BLaER1 (cell line): ENCODE results near the gene IL9.

Experiments
- H3K27ac ChIP-seq: shearing (Covaris generic); formaldehyde crosslinking; 2 replicates; pipeline ENCODE4 v1.8.1; 2022
- H3K27me3 ChIP-seq: shearing (Covaris generic); formaldehyde crosslinking; 2 replicates; pipeline ENCODE4 v1.8.1; 2022
- H3K36me3 ChIP-seq: shearing (Covaris generic); formaldehyde crosslinking; 2 replicates; pipeline ENCODE4 v1.8.1; 2022
- H3K4me1 ChIP-seq: shearing (Covaris generic); formaldehyde crosslinking; 2 replicates; pipeline ENCODE4 v1.8.1; 2022
- H3K4me2 ChIP-seq: shearing (Covaris generic); formaldehyde crosslinking; 2 replicates; pipeline ENCODE4 v1.8.1; 2022
- H3K4me3 ChIP-seq: shearing (Covaris generic); formaldehyde crosslinking; 2 replicates; pipeline ENCODE4 v1.8.1; 2022
- H3K9ac ChIP-seq: shearing (Covaris generic); formaldehyde crosslinking; 2 replicates; pipeline ENCODE4 v1.8.1; 2022
- H3K9me3 ChIP-seq: shearing (Covaris generic); formaldehyde crosslinking; 2 replicates; pipeline ENCODE4 v1.8.1; 2022
- H4K20me1 ChIP-seq: shearing (Covaris generic); formaldehyde crosslinking; 2 replicates; pipeline ENCODE4 v1.8.1; 2022
- Cebpa-rat ChIP-seq: shearing (Covaris generic); IDR thresholded peaks from 2 replicates; pipeline ENCODE4 v1.8.1; 2022

The IL9 gene

DNA sequence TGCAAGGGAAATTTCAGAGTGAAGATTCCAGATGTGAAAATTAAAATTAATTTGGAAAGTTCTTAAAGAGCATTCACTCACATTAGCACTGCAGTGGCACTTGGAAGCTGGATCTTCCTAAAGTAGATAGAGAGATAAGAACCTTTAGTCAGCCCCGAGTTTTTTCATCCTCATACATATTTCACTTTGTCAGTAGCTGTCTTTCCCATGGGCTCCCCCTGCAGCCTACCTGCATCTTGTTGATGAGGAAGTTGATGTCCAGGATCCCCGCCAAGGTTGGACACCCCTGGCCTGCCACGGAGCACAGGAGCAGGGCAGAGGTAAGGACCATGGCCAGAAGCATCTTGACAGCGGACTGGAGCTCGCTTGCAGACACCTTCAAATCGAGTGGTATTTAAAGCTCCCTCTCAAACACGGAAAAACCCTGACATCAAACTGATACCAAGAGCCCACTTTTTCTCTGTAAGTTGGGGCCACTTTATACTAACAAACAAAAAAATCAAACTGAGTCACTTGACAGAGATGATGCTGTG is at the start of gene IL9:
TSS of gene IL9 (minus strand) at position 368 of the 533 bp plus-strand sequence. CDS start at position 343, 25 bp downstream.
- H3K4me2 ChIP-seq: no peak within 1 kb of the TSS
- TF ChIP-seq Cebpa-rat: no peak
- no peaks in the 10 kb centered on the region for H3K27me3 ChIP-seq

DNA sequence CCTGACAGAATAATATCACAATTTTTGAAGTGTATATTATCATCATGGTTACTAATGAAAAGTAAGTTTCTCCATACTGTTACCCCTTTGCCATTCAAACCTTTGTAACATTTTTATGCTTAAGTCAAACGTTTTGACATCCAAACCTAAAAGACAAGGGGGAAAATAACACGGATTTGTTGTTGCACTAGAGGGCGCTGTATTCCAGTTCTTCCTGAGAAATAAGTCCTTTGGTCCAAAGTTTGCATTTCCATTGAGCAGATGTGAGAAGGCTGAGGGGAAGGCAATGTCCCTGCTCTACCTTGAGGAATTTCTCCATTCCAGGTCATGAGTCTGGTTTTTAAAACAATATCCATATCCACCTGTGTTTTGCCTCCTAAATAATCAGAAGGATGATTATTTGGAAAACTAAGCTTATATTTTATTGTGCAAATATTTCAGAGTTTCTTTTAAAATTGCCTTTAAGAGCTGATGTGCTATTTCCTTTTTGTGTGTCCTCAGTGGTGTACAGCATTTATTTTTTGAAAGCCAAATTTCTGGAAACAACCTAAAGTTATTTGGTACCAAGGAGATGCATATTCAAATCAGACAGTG is 49.4 kb upstream of the IL9 start:
- Histone ChIP-seq H3K4me3 (no peak overlapping the region), H3K27me3 (no peaks in the 10 kb centered on the region)
- no peak for TF ChIP-seq Cebpa-rat

More for the DNA sequence above, at the start of gene IL9:
- Histone ChIP-seq H4K20me1 (peaks cover 4% of the 10 kb centered on the region; the same call in 1 of the 2 replicates), H3K4me1 (peaks cover 15% of the 10 kb centered on the region), H3K9me3 (no peaks in the 10 kb centered on the region), H3K36me3 (no peaks in the 10 kb centered on the region), H3K27ac (no peak within 1 kb of the TSS), H3K9ac (no peak within 1 kb of the TSS), H3K4me3 (no peak within 1 kb of the TSS)

DNA sequence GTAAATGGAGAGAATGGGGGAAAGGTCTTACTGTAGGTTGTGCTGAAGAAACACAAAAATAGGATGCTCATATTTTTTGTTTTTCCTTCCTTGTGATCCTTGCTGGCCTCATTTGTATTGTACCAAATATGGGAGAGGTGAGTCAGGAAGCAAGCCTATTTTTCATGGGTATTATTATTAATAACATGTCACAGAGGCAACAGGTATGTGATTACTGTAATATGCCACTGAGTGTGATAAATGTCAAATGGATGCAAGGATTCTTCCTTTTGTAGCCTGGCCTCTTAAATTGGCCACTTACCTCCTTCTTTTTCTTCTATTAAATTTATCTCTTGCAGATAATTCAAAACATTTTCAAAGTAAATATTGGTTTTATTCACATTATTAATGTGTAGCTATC is 48.9 kb upstream of the IL9 start:
- H3K36me3 ChIP-seq: no peaks in the 10 kb centered on the region
- no peak for TF ChIP-seq Cebpa-rat
- H3K9ac ChIP-seq: no peak overlapping the region
- H3K4me3 ChIP-seq: no peak overlapping the region
- H3K27ac ChIP-seq: no peak overlapping the region
- H4K20me1 ChIP-seq: no peaks in the 10 kb centered on the region
- no peak overlapping the region for H3K4me2 ChIP-seq
- no peaks in the 10 kb centered on the region for H3K27me3 ChIP-seq
- H3K4me1 ChIP-seq: no peaks in the 10 kb centered on the region
- no peaks in the 10 kb centered on the region for H3K9me3 ChIP-seq

More for the DNA sequence above, 49.4 kb upstream of the IL9 start:
- Histone ChIP-seq H4K20me1 (no peaks in the 10 kb centered on the region), H3K4me2 (no peak overlapping the region), H3K36me3 (no peaks in the 10 kb centered on the region), H3K4me1 (no peaks in the 10 kb centered on the region), H3K27ac (no peak overlapping the region), H3K9ac (no peak overlapping the region), H3K9me3 (no peaks in the 10 kb centered on the region)

DNA sequence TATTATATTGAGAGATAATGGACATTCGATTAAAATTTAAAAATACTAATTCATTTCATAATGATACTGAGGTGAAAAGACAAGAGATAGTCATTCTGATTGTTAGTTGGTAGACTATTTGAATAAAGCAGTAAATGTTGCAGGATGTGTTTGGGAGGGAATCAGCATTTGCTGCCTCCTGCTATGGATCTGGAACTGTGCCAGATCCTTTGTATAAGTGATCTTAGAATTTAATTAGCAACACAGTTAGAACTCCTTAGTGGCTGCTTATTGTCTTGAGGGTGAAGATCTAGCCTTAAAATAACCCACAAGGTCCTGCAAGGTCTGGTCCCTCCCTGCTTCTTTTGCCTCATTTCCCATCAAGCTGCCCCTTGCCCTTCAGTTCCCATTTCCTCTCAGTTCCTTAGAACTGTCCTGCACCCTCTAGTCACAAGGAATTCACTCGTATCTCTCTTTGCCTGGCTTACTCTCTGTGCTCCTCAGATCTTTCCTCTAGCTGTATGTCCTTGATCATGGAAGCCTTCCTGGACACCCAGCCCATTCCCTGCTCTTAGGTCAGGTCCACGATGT is 46.6 kb upstream of the IL9 start:
- Histone ChIP-seq H3K27ac (no peak overlapping the region), H3K9me3 (no peaks in the 10 kb centered on the region), H3K36me3 (no peaks in the 10 kb centered on the region), H3K4me1 (no peaks in the 10 kb centered on the region), H3K9ac (no peak overlapping the region), H3K4me2 (no peak overlapping the region), H3K4me3 (no peak overlapping the region), H3K27me3 (no peaks in the 10 kb centered on the region), H4K20me1 (no peaks in the 10 kb centered on the region)
- no peak for TF ChIP-seq Cebpa-rat

DNA sequence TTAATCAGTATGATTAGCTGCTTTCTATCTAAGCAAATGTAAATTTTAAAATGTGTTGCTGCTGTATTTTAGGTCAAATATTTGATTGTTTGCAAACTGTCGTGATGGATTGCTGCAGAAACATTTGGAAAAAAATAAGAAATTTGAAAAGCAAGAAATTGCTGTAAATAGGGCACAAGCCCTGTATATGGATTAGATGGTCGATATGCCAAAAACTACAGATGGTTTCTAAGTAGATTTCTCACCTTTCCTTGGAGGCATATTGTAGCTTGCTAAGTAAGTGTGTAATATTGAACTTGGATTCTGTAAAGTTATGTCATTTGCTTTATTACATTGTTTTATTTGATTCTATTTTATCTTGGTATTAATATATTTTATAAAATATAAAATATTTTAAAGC is 46.1 kb upstream of the IL9 start:
- Histone ChIP-seq H3K27me3 (no peaks in the 10 kb centered on the region), H3K9me3 (no peaks in the 10 kb centered on the region), H3K9ac (no peak overlapping the region), H3K4me3 (no peak overlapping the region), H3K27ac (no peak overlapping the region), H3K36me3 (no peaks in the 10 kb centered on the region), H3K4me2 (no peak overlapping the region), H4K20me1 (no peaks in the 10 kb centered on the region), H3K4me1 (no peaks in the 10 kb centered on the region)
- TF ChIP-seq Cebpa-rat: no peak

DNA sequence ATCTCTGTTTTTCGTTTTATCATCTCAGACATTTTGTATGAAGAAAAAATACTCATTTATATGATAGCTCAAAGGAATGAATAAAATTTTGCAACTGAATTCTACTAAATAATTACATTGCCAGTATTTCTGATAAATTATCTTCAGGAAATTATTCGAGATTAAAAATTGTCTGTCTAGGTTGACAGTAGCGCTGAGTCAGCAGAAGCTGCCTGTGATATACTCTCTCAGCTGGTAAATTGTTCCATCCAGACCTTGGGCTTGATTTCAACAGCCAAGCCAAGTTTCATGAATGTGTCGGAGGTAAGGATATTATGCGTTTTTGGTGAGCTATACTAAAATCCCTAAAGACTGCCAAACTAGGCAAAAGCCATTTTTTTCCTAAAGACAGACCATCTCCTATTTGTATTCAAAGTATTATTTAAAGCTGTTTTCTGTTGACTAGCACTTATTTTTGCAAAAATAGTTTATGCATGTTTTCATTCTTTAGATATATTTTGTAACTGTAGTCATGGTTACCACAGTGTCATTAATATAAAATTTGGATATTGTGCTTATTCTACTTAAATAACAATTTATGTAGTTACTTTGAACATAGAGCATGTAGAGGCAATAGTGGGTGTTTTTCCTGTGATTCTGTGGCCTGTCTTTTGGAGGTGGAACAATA is 41.7 kb upstream of the IL9 start:
- H3K4me2 ChIP-seq: no peak overlapping the region
- H4K20me1 ChIP-seq: no peaks in the 10 kb centered on the region
- H3K27me3 ChIP-seq: no peaks in the 10 kb centered on the region
- no peaks in the 10 kb centered on the region for H3K9me3 ChIP-seq
- H3K4me1 ChIP-seq: no peaks in the 10 kb centered on the region
- no peak overlapping the region for H3K9ac ChIP-seq
- H3K36me3 ChIP-seq: no peaks in the 10 kb centered on the region
- H3K4me3 ChIP-seq: no peak overlapping the region
- TF ChIP-seq Cebpa-rat: no peak
- no peak overlapping the region for H3K27ac ChIP-seq

DNA sequence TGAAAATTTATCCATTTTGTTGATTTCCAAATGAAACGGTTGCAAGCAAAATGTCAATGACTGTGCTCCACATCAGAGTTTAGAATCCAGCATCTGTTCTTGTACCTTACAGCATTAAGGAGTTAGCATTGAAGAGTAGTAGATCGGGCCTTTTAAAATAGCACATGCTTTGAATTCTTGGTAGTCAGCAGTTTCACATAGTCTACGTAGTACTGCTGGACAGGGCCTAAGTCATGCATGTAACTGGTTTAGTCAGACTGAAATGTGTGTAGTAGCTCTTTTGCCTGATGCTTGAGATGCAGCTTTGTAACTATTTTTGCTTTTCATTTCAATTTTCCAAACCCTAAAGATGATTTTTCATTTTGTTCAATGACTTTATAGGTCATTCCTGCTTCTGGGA is 39.3 kb upstream of the IL9 start:
- no peak for TF ChIP-seq Cebpa-rat
- no peaks in the 10 kb centered on the region for H3K4me1 ChIP-seq
- no peak overlapping the region for H3K27ac ChIP-seq
- H3K4me2 ChIP-seq: no peak overlapping the region
- H3K27me3 ChIP-seq: no peaks in the 10 kb centered on the region
- no peaks in the 10 kb centered on the region for H4K20me1 ChIP-seq
- no peak overlapping the region for H3K4me3 ChIP-seq
- H3K9ac ChIP-seq: no peak overlapping the region
- peaks cover 10% of the 10 kb centered on the region for H3K9me3 ChIP-seq
- H3K36me3 ChIP-seq: no peaks in the 10 kb centered on the region

DNA sequence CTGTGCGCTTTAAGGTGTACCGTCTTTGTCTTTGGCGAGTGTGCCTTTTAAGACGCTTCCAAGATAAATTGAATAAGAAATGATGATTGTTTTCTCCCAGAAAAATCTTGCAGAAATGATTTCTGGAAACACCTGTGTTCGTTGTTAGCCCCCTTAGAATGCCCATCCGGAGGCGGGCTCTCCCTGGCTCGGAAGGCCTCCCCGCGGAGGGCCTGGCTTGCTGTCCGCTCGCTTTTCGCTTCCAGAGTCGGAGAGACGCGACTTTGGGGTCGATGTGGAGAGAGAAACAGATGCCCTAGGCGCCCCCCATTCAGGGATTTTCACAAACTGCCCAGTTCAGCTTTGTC is 35.3 kb upstream of the IL9 start:
- peaks cover 15% of the 10 kb centered on the region for H3K9me3 ChIP-seq
- H3K27ac ChIP-seq: no peak overlapping the region
- H3K4me3 ChIP-seq: no peak overlapping the region
- H3K4me1 ChIP-seq: no peaks in the 10 kb centered on the region
- H3K36me3 ChIP-seq: no peaks in the 10 kb centered on the region
- no peak for TF ChIP-seq Cebpa-rat
- H3K9ac ChIP-seq: no peak overlapping the region
- no peaks in the 10 kb centered on the region for H3K27me3 ChIP-seq
- H3K4me2 ChIP-seq: no peak overlapping the region
- H4K20me1 ChIP-seq: no peaks in the 10 kb centered on the region

DNA sequence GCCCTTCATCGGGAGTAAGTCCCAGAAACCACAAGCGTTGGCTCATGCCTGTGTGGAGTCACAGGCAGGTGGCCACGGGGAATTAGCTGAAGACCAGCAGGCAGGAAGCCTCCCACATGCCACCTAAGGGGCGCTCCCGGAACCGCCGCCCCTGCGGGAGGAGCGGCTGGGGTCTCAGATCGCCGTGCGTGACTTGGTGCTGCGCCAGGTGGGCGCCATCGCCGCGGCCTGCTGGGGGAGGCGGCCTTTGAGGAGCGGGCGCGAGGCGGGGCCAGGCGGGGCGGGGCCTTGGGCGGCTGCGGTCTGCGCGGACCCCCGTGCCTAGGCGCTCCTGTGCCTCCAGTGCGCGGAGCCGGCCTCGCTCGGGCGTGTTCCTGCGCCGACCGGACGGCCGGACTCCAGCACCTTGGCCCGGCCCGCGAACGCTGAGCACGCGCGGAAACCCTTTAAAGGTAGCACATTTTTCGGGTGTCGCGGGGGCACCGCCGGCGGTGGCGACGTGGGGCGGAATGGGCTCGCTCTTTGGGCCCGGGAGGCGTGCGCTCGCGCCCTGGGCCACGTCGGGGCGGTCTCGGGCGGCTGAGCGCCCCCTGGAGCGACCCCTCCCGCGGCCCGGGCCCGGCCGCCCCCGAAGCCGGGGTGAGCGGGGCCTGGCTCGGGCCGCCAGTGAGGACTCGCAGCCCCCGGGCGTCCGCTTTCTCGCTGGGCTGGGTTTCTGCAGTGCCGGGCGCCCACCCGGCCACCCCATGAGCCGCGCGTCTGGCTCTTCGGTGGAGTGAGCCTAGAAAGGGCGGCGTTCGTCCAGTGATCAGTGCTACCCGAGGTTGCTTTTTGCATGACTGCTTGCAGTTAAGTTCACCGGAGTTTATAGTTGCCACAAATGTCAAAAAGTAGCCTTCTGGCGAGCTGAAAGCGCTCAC is 34.6 kb upstream of the IL9 start:
- Histone ChIP-seq H3K27ac (no peak overlapping the region), H4K20me1 (no peaks in the 10 kb centered on the region), H3K4me2 (no peak overlapping the region), H3K9me3 (peaks cover 15% of the 10 kb centered on the region), H3K36me3 (no peaks in the 10 kb centered on the region), H3K4me3 (no peak overlapping the region), H3K9ac (no peak overlapping the region), H3K4me1 (no peaks in the 10 kb centered on the region), H3K27me3 (no peaks in the 10 kb centered on the region)
- no peak for TF ChIP-seq Cebpa-rat
